Stimulated activated CD8-positive, alpha-beta memory T cell treated with anti-CD3 and anti-CD28 coated beads, Interleukin-4, amount 100 ng/mL, for 24 hours (primary cell): Measurements from ENCODE around the gene ATOH1.

Experiments used
- DNase-seq: peaks from one replicate; pipeline ENCODE4 v3.0.0-alpha.2; 2020; ENCODE audit warnings: low read depth

The ATOH1 gene, protein sequence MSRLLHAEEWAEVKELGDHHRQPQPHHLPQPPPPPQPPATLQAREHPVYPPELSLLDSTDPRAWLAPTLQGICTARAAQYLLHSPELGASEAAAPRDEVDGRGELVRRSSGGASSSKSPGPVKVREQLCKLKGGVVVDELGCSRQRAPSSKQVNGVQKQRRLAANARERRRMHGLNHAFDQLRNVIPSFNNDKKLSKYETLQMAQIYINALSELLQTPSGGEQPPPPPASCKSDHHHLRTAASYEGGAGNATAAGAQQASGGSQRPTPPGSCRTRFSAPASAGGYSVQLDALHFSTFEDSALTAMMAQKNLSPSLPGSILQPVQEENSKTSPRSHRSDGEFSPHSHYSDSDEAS

DNA sequence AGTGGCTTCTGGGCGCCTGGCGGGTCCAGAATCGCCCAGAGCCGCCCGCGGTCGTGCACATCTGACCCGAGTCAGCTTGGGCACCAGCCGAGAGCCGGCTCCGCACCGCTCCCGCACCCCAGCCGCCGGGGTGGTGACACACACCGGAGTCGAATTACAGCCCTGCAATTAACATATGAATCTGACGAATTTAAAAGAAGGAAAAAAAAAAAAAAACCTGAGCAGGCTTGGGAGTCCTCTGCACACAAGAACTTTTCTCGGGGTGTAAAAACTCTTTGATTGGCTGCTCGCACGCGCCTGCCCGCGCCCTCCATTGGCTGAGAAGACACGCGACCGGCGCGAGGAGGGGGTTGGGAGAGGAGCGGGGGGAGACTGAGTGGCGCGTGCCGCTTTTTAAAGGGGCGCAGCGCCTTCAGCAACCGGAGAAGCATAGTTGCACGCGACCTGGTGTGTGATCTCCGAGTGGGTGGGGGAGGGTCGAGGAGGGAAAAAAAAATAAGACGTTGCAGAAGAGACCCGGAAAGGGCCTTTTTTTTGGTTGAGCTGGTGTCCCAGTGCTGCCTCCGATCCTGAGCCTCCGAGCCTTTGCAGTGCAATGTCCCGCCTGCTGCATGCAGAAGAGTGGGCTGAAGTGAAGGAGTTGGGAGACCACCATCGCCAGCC lies at the start of gene ATOH1:
ATOH1 (plus strand) TSS at position 422 of the 663 bp plus-strand sequence; CDS start at position 596, 174 bp downstream.
- DNase-seq, result no peak

DNA sequence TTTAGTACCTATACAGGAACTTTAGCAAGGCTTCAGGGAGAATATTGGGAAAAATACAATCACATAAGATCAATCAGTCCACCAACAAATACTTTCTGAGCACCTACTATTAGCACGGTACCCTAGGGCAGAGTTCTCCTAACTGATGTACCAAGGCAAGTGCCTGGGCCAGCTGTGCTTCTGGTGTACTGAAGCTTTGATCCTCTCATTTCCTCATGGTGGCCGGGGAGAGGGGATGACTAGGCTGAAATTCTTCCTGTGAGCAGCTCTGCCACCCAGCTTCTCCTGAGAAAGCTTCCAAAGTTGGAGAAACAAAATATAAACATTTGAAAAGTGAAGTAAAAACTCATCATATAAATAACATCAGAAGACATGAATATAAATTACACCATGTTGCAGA lies 49.3 kb upstream of the ATOH1 start:
- DNase-seq, result no peak

DNA sequence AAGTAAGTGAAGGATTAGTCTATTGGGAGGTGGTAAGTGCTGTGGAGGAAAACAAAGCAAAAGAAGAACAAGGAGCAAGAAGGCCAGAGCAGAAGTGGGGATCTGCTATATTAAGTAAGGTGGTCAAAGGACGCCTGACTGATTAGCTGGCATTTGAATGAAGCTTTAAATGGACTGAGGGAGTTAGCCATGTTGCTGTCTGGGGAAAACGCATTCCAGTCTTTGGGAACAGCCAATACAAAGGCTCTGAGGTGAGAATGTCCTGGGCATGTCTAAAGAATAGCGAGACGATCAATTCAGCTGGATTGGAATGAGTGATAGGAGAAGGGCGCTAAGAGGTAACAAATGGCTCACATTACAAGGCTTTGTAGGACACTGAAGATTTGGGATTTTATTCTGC lies 48.5 kb upstream of the ATOH1 start:
- no peak for DNase-seq

DNA sequence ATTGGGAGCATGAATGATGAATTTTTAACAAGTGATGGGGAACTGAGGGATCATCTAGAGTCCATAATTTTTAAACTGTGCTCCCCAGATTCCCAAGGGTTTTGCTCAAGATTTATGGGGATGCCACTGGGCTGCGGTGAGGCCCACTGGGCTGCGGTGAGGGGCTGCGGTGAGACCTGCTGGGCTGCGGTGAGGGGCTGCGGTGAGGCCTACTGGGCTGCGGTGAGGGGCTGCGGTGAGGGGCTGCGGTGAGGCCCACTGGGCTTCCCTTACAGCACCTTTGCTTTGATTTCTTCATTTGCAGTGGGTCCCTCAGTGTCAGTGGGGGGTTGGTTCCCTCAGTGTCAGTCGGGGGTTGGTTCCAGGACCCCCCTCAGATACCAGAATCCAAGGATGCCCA lies 47.4 kb upstream of the ATOH1 start:
- no peak for DNase-seq

DNA sequence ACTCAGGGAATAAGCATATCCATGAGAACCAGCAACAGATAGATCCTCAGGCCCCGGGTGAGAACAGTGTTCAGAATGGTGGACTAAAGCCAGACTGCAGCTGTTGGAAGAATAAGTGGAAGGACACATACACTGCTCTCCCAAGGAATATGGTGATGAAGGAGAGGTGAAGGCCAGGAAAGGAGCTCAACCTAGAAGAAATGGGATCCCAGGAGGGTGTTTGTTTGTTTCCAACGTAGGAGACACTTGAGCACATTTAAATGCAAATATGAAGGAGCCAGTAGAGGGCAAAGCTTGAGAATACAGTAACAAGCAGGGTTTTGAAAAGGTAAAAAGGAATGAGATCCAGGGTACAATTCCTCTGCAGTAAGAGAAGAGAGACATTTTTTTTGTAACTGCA lies 42.4 kb upstream of the ATOH1 start:
- DNase-seq, result no peak

DNA sequence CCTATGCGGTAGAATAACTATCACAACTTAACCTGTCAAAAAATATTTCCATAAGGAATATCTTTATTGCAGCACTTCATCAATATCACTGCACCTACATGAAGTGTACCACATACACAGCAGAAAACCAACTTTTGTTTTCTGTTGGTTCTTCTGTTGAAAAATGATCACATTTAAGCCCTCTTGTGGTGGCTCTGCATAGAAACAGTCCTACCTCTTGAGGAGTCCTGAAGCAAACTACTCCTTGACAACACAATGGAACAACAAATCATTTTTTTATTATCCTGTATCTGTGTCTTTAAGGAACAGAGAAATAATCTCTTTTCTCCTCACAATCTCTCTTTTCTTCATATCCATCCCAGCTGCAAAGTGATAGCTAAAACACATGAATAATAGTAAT lies 39.8 kb upstream of the ATOH1 start:
- DNase-seq, result no peak

DNA sequence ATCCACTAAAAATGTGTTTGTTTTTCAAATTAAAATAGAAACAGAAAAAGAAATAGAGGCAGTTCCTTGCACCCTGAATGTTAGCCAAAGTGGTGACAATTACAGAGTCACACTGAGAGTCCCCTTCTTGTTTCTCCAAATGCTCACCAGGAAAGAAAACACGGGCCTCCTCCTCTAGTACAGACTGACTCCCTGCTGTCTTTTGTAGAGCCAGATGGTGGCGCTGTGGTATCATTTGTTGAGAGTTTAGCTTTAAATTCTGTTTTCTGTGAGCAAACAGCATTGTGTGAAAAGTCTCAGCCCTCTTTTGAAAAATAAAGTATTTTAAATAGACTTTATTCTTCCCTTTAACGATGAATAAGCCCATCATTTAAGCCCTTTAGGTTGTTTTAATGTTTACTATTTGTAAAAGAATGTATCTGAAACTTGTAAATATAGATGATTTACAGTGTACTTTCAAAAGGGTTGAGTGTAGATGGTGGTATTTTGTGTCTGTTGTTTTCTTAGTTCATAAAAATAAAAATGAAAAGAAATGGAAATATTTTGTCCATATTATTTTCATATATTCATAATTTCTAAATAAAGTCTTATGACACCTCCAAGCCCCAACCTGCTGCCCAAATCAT lies 36.9 kb upstream of the ATOH1 start:
- no peak for DNase-seq

DNA sequence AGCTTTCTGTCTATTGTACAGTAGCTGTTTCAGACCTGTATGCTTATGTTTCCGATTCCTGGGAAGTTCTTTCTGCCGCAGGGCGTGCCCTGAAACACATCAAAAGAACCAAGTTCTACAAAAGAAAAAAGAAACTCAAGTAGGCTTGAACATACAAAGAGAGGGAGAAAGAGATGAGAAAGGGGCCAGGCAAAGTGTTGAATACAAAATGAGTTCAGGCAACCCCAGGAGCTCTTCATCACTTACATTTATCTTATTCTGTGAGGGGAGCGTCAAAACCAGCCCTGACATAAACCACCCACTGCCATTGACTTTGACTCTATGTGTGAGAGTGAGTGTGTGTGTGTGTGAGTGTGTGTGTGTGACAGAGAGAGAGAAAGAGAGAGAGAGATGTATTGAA lies 26.5 kb upstream of the ATOH1 start:
- no peak for DNase-seq

DNA sequence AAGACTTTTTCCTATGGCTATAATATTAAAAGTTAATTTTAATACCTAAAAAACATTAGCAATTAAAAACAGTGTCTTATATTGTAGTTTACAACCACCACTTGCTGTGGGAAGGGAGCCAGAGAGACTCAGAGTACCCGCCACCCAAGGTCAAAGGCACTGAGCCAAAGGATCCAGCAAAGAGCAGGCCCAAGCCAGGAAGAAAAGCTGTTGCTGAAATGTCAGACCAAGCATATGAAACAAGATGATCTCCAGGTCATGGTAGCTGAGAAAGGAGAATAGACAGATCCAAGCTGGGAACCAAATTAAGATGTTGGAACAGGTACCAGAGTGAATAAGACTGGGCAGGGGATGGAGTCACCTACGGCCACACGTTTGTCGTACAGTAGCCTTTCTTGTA lies 18.8 kb upstream of the ATOH1 start:
- no peak for DNase-seq

DNA sequence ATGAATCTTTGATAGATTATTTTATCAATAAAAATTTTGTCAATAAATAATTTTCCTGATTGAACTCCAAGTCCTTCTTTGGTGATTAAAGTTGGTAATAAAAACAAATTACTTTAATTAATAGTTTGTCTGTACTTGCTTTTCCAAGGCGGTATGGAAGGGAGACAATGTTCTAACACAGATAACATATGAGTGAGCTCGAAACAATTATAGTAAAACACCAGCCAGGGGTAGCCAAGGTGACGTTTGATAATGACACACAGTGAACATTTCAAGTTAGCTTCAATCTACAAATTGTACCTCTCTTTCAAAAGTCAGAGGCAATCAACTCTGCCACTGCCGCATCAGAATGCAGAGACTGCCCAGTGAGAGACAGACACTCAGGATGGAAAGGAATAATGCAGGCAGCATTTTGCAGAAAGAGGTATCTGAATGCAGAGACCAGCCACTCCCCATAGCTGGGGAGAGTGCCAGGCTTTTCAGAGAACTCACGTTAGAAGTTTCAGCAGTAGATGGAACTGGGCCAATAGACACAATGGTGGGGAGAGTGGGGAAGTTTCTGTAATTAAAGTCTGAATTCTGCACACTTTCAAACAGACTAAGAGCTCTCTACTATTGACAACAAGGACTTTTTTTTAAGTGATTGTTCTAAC lies 18.1 kb upstream of the ATOH1 start:
- DNase-seq, result no peak

DNA sequence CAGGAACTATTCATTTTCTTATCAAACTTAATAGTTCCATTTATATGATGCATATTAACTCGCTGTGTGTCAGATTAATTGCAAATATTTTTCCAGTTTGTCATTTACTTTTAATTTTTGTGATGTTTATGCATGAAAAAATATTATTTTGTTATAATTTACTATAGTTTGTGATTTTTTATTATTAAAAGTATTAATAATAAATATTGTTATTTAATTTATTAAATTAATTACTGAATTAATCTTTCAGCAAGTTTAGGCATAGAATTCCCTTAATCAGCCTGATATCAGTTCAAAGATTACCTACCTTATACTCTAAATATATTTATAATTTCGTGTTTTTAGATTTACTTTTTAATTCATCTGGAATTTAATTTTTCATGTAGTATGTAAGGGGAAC lies 15.5 kb upstream of the ATOH1 start:
- no peak for DNase-seq

DNA sequence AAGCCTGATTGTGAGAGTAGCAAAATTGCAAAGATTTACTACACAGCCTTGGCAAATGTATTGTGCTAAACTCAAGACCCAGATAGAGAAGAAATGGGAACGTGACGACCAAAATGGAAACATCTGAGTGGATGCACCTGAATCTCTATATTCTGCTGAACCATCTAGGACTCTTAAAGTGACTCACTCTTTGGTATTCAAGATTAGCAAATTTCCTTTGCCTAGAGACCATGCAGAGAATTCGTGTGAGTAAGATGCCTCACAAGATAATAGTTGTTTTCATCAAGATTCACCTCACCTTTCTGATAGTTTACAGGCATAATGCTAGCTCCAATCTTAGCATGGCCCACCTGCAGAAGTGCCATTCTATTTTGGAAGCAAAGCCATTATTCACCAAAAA lies 14.4 kb upstream of the ATOH1 start:
- no peak for DNase-seq

DNA sequence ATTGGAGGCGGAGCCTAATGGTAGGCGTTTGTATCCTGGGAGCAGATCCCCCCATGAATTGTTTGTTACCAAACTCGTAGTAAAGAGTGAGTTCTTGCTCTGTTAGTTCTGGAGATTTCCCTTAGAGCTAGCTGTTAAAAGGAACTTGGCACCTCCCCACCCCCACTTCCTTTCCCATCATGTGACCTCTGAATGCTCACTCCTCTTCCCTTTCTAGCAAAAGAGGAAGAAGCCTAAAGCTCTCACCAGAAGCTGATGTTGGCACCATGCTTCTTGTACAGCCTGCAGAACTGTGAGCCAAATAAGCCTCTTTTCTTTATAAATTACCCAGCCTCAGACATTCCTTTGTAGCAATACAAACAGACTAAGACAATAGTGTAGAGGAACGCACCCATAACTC lies 13.8 kb upstream of the ATOH1 start:
- no peak for DNase-seq

DNA sequence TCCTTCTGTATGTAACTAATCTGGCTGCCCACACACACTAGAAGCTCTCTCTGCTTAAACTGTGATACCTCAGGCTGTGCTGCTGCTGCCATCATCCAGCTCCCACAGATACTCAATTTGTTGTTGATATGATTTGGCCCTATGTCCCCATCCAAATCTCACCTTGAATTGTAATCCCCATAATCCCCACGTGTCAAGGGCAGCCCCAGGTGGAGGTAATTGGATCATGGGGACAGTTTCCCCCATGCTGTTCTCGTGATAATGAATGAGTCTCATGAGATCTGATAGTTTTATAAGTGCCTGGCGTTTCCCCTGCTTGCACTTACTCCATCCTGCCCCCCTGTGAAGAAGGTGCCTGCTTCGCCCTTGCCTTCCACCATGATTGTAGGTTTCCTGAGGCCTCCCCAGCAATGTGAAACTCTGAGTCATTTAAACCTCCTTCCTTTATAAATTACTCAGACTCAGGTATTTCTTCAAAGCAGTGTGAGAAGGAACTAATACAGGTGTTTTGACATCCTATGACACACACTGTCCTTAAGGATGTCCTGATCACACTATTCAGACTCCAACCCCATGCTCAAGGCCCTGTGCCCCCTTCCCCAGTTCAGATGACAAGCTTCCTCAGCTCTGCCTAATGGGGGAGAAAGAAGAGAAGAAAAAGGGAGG lies 2.9 kb upstream of the ATOH1 start:
- DNase-seq, result no peak

DNA sequence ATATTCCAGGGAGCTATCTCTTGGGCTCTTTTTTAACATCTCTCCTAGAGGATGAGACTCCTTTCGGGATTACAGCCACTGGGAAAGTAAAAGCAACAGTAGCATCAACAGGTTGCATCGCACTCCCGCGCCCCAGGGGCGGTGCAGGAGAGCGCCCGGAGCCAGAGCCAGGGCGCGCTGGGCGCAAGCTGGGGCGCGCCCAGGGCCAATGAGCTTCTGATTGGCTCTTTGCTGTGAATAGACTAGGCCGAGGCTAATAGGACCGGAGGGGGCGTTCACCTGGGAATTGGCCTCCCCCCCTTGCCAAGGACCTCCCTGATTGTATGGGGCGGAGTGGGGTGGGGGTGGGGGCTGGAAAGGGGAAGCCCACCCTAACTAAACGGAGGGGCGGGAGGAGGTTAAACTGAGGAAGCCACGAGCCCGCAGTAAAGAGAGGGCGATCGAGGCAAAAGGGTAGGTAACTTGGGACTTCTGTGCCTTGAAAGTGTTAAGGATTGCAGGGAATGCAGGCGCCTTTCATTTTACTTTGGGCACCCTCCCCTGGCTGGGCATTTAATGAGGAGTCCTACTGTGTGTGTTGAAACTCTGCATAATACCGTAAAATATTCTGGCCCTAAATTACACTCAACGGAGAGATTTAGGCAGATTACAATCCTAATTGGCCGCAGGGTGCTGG lies 1.1 kb upstream of the ATOH1 start:
- DNase-seq, result no peak

DNA sequence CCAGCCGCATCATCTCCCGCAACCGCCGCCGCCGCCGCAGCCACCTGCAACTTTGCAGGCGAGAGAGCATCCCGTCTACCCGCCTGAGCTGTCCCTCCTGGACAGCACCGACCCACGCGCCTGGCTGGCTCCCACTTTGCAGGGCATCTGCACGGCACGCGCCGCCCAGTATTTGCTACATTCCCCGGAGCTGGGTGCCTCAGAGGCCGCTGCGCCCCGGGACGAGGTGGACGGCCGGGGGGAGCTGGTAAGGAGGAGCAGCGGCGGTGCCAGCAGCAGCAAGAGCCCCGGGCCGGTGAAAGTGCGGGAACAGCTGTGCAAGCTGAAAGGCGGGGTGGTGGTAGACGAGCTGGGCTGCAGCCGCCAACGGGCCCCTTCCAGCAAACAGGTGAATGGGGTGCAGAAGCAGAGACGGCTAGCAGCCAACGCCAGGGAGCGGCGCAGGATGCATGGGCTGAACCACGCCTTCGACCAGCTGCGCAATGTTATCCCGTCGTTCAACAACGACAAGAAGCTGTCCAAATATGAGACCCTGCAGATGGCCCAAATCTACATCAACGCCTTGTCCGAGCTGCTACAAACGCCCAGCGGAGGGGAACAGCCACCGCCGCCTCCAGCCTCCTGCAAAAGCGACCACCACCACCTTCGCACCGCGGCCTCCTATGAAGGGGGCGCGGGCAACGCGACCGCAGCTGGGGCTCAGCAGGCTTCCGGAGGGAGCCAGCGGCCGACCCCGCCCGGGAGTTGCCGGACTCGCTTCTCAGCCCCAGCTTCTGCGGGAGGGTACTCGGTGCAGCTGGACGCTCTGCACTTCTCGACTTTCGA lies 654 bp downstream of the ATOH1 start:
- DNase-seq, result no peak

DNA sequence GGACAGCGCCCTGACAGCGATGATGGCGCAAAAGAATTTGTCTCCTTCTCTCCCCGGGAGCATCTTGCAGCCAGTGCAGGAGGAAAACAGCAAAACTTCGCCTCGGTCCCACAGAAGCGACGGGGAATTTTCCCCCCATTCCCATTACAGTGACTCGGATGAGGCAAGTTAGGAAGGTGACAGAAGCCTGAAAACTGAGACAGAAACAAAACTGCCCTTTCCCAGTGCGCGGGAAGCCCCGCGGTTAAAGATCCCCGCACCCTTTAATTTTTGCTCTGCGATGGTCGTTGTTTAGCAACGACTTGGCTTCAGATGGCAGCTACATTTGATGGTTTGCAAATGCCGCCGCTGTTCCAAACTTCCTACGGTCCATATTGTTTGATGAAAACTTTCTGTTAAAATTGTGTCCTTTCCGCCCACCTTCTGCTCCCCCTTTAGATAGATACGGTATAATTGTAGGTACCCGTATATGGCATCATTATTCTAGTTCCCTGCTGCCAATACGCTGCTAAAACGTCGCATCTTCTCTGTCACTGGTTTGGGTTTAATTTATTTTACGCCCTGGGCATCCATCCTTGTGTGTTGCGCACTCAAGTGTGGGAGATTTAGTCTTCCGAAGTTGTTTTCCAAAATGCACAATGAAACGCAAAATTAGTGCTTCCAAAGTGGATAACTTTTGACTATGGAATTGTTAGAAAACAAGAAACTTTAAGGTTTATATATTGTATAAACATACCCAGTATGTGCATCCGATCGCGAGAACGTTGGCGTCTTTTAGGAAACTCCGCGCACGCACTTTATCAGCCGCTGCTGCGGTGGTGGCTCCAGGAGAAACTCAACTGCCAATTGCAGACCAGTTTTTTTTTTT lies 1.5 kb downstream of the ATOH1 start:
- no peak for DNase-seq

DNA sequence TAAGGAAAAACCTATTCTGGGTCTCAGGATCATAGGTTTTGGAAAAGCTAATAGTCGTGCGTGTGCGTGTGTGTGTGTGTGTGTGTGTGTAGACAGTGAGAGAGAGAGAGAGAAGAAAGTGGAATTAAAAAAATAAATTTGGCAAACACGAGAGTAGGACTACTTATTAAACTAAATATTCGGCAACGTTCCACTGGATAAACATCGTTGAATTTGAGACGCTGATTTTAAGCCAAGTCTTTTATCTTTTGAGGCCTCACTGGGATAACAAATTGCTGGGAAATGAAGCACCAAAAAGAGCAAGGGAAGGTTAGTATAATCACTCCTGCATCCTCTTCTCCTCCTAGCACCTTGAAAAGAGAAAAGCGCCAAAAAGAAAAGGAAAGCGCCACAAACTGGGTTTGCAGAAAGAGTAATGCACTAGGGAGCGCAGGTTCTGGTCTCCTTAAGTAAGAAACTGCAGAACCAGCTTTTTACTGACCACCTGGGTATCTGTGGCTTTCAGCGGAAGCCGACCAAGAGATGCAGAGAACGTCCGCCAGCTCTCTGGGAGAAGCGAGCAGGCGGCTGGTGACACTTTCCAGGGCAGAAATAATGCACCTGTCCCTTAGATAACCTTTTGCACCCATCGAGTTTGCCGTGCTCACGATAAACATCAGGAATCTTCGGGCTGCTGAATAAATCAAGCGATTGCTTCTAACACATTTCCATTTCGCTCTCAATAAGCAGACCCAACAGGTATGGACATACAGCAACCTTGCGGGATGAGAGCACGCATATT lies 3.4 kb downstream of the ATOH1 start:
- no peak for DNase-seq
